GM19035 (cell line): ENCODE results near the gene TRRAP.
"Not testable (repeated sequence)": the region's sequence is repeated elsewhere in the genome, so short reads cannot be mapped to it uniquely, and the experiment has no call there.

Experiments
- ATAC-seq: cut with Tn5 transposase; IDR thresholded peaks from one replicate; pipeline ENCODE4 v1.9.1; 2021; ENCODE audit not compliant: unreplicated experiment

Gene TRRAP

GRCh38 chr7:99027841-99028240 is 149.5 kb downstream of the TRRAP start:
- no peak for ATAC-seq

GRCh38 chr7:99028261-99028973 is 150.1 kb downstream of the TRRAP start:
- ATAC-seq = no peak

GRCh38 chr7:99029466-99030435 is 151.4 kb downstream of the TRRAP start:
- no peak for ATAC-seq

- ATAC-seq = no peak
Observed at GRCh38 chr7:99030457-99030856, 152.1 kb downstream of the TRRAP start.

GRCh38 chr7:99030951-99031350 is 152.6 kb downstream of the TRRAP start:
- no peak for ATAC-seq

- ATAC-seq = no peak
Observed at GRCh38 chr7:99031496-99031895, 153.2 kb downstream of the TRRAP start.

- ATAC-seq = no peak
Observed at GRCh38 chr7:99032928-99033327, 154.6 kb downstream of the TRRAP start.

- ATAC-seq = no peak
Observed at GRCh38 chr7:99033765-99034164, 155.4 kb downstream of the TRRAP start.

- ATAC-seq = no peak
Observed at GRCh38 chr7:99034932-99035722, 156.8 kb downstream of the TRRAP start.

- ATAC-seq = no peak
Observed at GRCh38 chr7:99035723-99036545, 157.6 kb downstream of the TRRAP start.

GRCh38 chr7:99036546-99037111 is 158.3 kb downstream of the TRRAP start:
- no peak for ATAC-seq

GRCh38 chr7:99037327-99037940 is 159.1 kb downstream of the TRRAP start:
- no peak for ATAC-seq

GRCh38 chr7:99038086-99038855 is 159.9 kb downstream of the TRRAP start:
- ATAC-seq = no peak

- no peak for ATAC-seq
Observed at GRCh38 chr7:99039384-99039891, 161.1 kb downstream of the TRRAP start.

GRCh38 chr7:99040104-99040958 is 162.0 kb downstream of the TRRAP start:
- no peak for ATAC-seq

GRCh38 chr7:99041526-99041925 is 163.2 kb downstream of the TRRAP start:
- no peak for ATAC-seq

GRCh38 chr7:99042957-99043356 is 164.6 kb downstream of the TRRAP start:
- ATAC-seq = no peak

- ATAC-seq = not testable (repeated sequence)
Observed at GRCh38 chr7:99044858-99045257, 166.5 kb downstream of the TRRAP start.
